Type B pancreatic cell (in vitro differentiated cells): ENCODE data around the gene CDC42EP3. TPM values are rescaled to one million over a fixed set of nuclear protein-coding genes. Genes with fewer than 3 reads are reported as not detected.

Experiments
- DNase-seq: peaks from one replicate; pipeline ENCODE4 v3.0.0; 2021; ENCODE audit warnings: mixed read lengths; ENCODE audit not compliant: unreplicated experiment; ENCODE audit errors: extremely low spot score
- H3K27ac Mint-ChIP-seq: 2 replicates; pipeline ENCODE4 v1.8.0; 2021; ENCODE audit warnings: mild to moderate bottlenecking, mixed read lengths
- H3K27me3 Mint-ChIP-seq: 2 replicates; pipeline ENCODE4 v1.8.0; 2021; ENCODE audit warnings: mixed read lengths
- H3K36me3 Mint-ChIP-seq: 2 replicates; pipeline ENCODE4 v1.8.0; 2021; ENCODE audit warnings: mixed read lengths
- H3K4me1 Mint-ChIP-seq: one replicate; pipeline ENCODE4 v1.8.0; 2021; ENCODE audit warnings: mixed read lengths; ENCODE audit not compliant: unreplicated experiment
- H3K4me3 Mint-ChIP-seq: 2 replicates; pipeline ENCODE4 v1.8.0; 2021; ENCODE audit warnings: mild to moderate bottlenecking, mixed read lengths
- H3K9me3 Mint-ChIP-seq: 2 replicates; pipeline ENCODE4 v1.8.0; 2021; ENCODE audit warnings: mixed read lengths
- total RNA-seq: library from RNA; stranded (reverse); gene quantifications from 2 replicates; pipeline ENCODE4 v1.2.1, GENCODE V29; 2021; ENCODE audit warnings: low replicate concordance
- TF ChIP-seq, protein P1 (sequence below): fragments of 200-600 bp; sonication (generic); conservative IDR thresholded peaks from 2 replicates; pipeline ENCODE4 v1.5.0; 2021; ENCODE audit warnings: antibody characterized with exemption, mild to moderate bottlenecking

Gene CDC42EP3
- total RNA-seq, 1 donor from 2014 or later: 43.7 TPM

GRCh38 chr2:37635504-37636380, 35.7 kb downstream of the CDC42EP3 start:
- Mint-ChIP-seq H3K27me3 (peaks cover 6% of the 10 kb centered on the region), H3K27ac (no peak overlapping the region), H3K4me1 (peaks cover 14% of the 10 kb centered on the region), H3K36me3 (no peaks in the 10 kb centered on the region), H3K4me3 (no peak overlapping the region), H3K9me3 (no peaks in the 10 kb centered on the region)
- TF ChIP-seq, protein P1, sequence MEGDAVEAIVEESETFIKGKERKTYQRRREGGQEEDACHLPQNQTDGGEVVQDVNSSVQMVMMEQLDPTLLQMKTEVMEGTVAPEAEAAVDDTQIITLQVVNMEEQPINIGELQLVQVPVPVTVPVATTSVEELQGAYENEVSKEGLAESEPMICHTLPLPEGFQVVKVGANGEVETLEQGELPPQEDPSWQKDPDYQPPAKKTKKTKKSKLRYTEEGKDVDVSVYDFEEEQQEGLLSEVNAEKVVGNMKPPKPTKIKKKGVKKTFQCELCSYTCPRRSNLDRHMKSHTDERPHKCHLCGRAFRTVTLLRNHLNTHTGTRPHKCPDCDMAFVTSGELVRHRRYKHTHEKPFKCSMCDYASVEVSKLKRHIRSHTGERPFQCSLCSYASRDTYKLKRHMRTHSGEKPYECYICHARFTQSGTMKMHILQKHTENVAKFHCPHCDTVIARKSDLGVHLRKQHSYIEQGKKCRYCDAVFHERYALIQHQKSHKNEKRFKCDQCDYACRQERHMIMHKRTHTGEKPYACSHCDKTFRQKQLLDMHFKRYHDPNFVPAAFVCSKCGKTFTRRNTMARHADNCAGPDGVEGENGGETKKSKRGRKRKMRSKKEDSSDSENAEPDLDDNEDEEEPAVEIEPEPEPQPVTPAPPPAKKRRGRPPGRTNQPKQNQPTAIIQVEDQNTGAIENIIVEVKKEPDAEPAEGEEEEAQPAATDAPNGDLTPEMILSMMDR: no peak
- DNase-seq: no peak

GRCh38 chr2:37634914-37635503, 36.4 kb downstream of the CDC42EP3 start:
- TF ChIP-seq, protein P1: no peak
- H3K27me3 Mint-ChIP-seq: peaks cover 6% of the 10 kb centered on the region

DNA sequence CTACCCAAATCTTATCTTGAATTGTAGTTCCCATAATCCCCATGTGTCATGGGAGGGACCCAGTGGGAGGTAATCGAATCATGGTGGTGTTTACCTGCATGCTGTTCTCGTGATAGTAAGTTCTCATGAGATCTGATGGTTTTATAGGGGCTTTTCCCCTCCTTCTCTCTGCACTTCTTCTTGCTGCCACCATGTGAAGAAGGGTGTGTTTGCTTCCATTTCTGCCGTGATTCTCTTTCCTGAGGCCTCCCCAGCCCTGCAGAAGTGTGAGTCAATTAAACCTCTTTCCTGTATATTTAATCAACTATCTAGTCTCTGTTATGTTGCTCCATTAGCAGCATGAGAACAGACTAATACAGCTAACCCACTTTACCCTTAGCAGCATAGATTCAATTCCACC, 37.6 kb downstream of the CDC42EP3 start:
- Mint-ChIP-seq H3K4me3 (no peak overlapping the region), H3K27me3 (peaks cover 6% of the 10 kb centered on the region), H3K9me3 (no peaks in the 10 kb centered on the region), H3K4me1 (peaks cover 14% of the 10 kb centered on the region), H3K27ac (no peak overlapping the region), H3K36me3 (no peaks in the 10 kb centered on the region)
- DNase-seq: no peak
- TF ChIP-seq, protein P1: no peak

More at GRCh38 chr2:37634914-37635503, 36.4 kb downstream of the CDC42EP3 start:
- H3K4me1 Mint-ChIP-seq: peaks cover 14% of the 10 kb centered on the region
- DNase-seq: no peak
- no peak overlapping the region for H3K4me3 Mint-ChIP-seq
- no peak overlapping the region for H3K27ac Mint-ChIP-seq
- H3K36me3 Mint-ChIP-seq: no peaks in the 10 kb centered on the region
- no peaks in the 10 kb centered on the region for H3K9me3 Mint-ChIP-seq

DNA sequence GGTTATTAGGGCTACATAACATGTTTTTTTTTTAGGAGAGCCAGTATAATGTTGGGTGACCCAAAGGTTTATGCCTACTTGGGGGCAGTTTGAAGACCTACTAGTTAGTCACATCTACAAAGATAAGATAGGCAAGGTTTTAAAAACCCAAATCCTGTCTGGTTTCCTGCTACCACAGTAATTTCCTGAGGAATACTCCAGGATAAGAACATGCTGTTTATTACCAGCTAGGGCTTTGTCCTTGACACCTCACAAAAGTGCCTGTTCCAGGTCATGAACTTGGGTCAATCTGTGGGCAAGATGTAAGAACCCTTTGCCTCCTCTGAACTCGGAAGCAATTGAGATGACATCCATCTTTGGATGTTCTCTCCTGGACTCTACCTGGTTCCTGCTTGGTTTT, 38.2 kb downstream of the CDC42EP3 start:
- DNase-seq: no peak
- H3K4me3 Mint-ChIP-seq: no peak overlapping the region
- H3K4me1 Mint-ChIP-seq: peaks cover 10% of the 10 kb centered on the region
- H3K9me3 Mint-ChIP-seq: no peaks in the 10 kb centered on the region
- no peaks in the 10 kb centered on the region for H3K36me3 Mint-ChIP-seq
- H3K27ac Mint-ChIP-seq: no peak overlapping the region
- TF ChIP-seq, protein P1: no peak
- H3K27me3 Mint-ChIP-seq: peaks cover 6% of the 10 kb centered on the region

DNA sequence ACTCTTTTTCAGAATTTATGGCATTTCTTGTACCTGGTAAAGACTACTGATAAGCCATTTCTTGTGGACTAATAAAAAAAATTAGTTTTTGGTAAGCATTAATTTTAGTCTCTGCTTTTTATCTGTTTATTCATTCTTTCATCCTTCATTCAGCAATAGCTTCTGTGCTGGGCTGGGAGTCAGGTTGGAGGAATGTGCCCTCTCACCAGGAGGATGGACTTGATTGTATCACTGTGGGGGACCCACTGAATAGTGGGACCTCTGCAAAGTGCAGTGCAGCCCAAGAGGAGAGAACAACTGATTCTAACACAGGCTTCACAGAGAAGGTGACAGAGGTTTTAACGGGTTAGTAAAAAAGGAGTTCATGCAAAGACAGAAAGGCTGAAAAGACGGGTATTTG, 39.1 kb downstream of the CDC42EP3 start:
- no peak overlapping the region for H3K27ac Mint-ChIP-seq
- no peaks in the 10 kb centered on the region for H3K9me3 Mint-ChIP-seq
- H3K4me1 Mint-ChIP-seq: peaks cover under 1% of the 10 kb centered on the region
- no peak for DNase-seq
- H3K27me3 Mint-ChIP-seq: peaks cover 6% of the 10 kb centered on the region
- no peaks in the 10 kb centered on the region for H3K36me3 Mint-ChIP-seq
- no peak overlapping the region for H3K4me3 Mint-ChIP-seq
- TF ChIP-seq, protein P1: no peak
